D341Med (cell line): Measurements from ENCODE around the gene CFAP77.

ENCODE experiments used
- DNase-seq: peaks from one replicate; pipeline ENCODE4 v3.0.0; 2012; ENCODE audit warnings: low spot score

CFAP77 gene

GRCh38 chr9:132517815-132518550, 108.0 kb downstream of the CFAP77 start:
- no peak for DNase-seq

GRCh38 chr9:132518626-132519025, 108.6 kb downstream of the CFAP77 start:
- DNase-seq: no peak

- no peak for DNase-seq
Observed at GRCh38 chr9:132519033-132519432, 109.0 kb downstream of the CFAP77 start.

- DNase-seq: no peak
Observed at GRCh38 chr9:132520612-132521011, 110.6 kb downstream of the CFAP77 start.

GRCh38 chr9:132525308-132526023, 115.5 kb downstream of the CFAP77 start:
- no peak for DNase-seq

- DNase-seq: no peak
Observed at GRCh38 chr9:132531195-132531594, 121.2 kb downstream of the CFAP77 start.

- DNase-seq: no peak
Observed at GRCh38 chr9:132531710-132532570, 121.9 kb downstream of the CFAP77 start.

- DNase-seq: no peak
Observed at GRCh38 chr9:132534832-132535231, 124.8 kb downstream of the CFAP77 start.

- no peak for DNase-seq
Observed at GRCh38 chr9:132536124-132536523, 126.1 kb downstream of the CFAP77 start.

GRCh38 chr9:132537352-132537751, 127.3 kb downstream of the CFAP77 start:
- no peak for DNase-seq

- DNase-seq: no peak
Observed at GRCh38 chr9:132538071-132538470, 128.1 kb downstream of the CFAP77 start.

- no peak for DNase-seq
Observed at GRCh38 chr9:132539096-132539495, 129.1 kb downstream of the CFAP77 start.

- no peak for DNase-seq
Observed at GRCh38 chr9:132541051-132541450, 131.0 kb downstream of the CFAP77 start.

GRCh38 chr9:132541870-132542830, 132.1 kb downstream of the CFAP77 start:
- DNase-seq: no peak

- DNase-seq: no peak
Observed at GRCh38 chr9:132543251-132543650, 133.2 kb downstream of the CFAP77 start.

- DNase-seq: no peak
Observed at GRCh38 chr9:132543960-132544359, 133.9 kb downstream of the CFAP77 start.

- DNase-seq: no peak
Observed at GRCh38 chr9:132545578-132545977, 135.6 kb downstream of the CFAP77 start.

- peak; percentile 83 for DNase-seq
Observed at GRCh38 chr9:132546148-132547051, 136.4 kb downstream of the CFAP77 start.

GRCh38 chr9:132547052-132547431, 137.0 kb downstream of the CFAP77 start:
- DNase-seq: no peak

GRCh38 chr9:132547436-132547835, 137.4 kb downstream of the CFAP77 start:
- no peak for DNase-seq
